ENCODE results near the gene TRAF3.

TRAF3 gene

GRCh38 chr14:102954081-102954789, 177.0 kb downstream of the TRAF3 start:
- DNase-seq (ENCODE audit: low read depth), result no peak

DNA sequence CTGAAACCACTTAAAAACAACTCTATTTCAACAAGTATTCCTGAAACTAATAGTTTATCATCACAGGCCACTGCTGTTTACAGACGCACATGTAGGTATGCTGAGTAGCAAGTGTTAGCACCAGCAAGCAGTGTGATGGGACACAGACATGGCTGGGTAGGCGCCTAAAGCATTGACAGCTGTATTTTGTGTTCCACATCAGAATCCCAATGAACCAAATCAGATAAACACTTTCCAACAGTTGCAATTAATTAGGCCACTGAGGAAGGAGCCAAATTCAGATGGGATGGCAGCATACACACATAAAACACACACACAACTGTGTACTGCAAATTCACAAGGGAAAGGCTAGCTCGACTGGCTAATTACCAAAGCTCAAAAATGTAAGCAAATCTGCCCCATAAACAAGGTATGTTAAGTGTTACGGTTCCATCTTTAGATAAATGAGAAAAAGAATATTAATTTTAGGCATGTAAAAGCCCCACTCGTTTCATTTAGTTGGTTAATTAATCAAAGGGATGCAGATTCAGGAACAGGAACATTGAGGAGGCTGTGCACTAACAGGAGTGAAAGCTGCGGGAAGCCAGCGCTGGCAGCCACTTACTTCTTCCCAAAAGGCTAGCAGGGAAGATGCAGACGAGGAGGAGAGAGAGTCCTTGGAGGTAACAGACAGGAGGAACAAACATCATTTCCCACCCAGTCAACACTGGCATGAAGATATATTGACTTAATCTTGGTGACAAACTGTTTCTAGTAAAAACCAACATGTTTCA, 178.6 kb downstream of the TRAF3 start:
- no peak for DNase-seq (ENCODE audit: low read depth)

- DNase-seq (ENCODE audit: low read depth), result peak; percentile 28
These were observed 180.0 kb downstream of the TRAF3 start for GRCh38 chr14:102957222-102957621.

DNA sequence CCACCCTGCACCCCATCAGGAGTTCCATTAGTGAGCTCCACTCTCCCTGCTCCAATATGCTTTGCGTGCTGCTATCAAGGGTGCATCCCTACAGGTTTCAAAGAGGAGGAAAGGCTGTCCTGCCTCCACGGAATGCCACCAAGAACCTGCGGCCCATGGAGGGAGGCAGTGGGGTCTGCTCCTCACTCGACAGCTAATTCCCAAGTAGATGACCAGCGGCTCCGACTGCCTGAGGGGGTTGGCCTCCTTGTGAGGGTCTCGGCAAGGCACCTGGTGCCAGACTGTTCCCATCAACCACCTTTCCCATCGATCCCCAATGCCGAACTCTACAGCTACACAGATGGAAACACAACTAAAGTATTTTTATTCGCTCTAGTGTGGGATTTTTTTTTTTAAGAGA, 181.2 kb downstream of the TRAF3 start:
- no peak for DNase-seq (ENCODE audit: low read depth)

All from ELR (cell line).